Astrocyte (in vitro differentiated cells and primary cell): ENCODE measurements around the gene PECR. TPM values are rescaled to one million over a fixed set of nuclear protein-coding genes. Genes with fewer than 3 reads are reported as not detected.

ENCODE experiments used
- DNase-seq: peaks from one replicate; pipeline ENCODE4 v3.0.0-alpha.2; 2010; ENCODE audit warnings: low read depth
- FAIRE-seq: peaks from 2 replicates; lab custom pipeline; 2011; peaks lifted over from hg19 to GRCh38; lab: Jason Lieb, UNC
- H2AFZ ChIP-seq: 2 replicates; pipeline ENCODE4 v1.6.0; 2012; ENCODE audit warnings: low read depth, low read length, inconsistent platforms
- H3K27ac ChIP-seq: 2 replicates; pipeline ENCODE4 v1.5.1; 2011; ENCODE audit warnings: low read depth, low read length, inconsistent platforms
- H3K27me3 ChIP-seq: 2 replicates; pipeline ENCODE4 v1.6.0; 2011; ENCODE audit warnings: low read length, inconsistent platforms; ENCODE audit not compliant: insufficient read depth
- H3K36me3 ChIP-seq: 2 replicates; pipeline ENCODE4 v1.5.1; 2011; ENCODE audit warnings: low read length, inconsistent platforms; ENCODE audit not compliant: insufficient read depth
- H3K4me1 ChIP-seq: 2 replicates; pipeline ENCODE4 v1.5.1; 2011; ENCODE audit warnings: low read length, inconsistent platforms; ENCODE audit not compliant: insufficient read depth
- H3K4me2 ChIP-seq: 2 replicates; pipeline ENCODE4 v1.6.0; 2012; ENCODE audit warnings: low read length, inconsistent platforms
- H3K4me3 ChIP-seq: 2 replicates; pipeline ENCODE4 v1.5.1; 2011; ENCODE audit warnings: low read depth, mild to moderate bottlenecking, low read length, inconsistent platforms; ENCODE audit not compliant: insufficient read depth
- H3K79me2 ChIP-seq: 2 replicates; pipeline ENCODE4 v1.6.0; 2012; ENCODE audit warnings: mild to moderate bottlenecking, low read length, inconsistent platforms; ENCODE audit not compliant: insufficient read depth
- H3K9ac ChIP-seq: 2 replicates; pipeline ENCODE4 v1.6.0; 2012; ENCODE audit warnings: mild to moderate bottlenecking, low read length, inconsistent platforms
- H3K9me3 ChIP-seq: 2 replicates; pipeline ENCODE4 v1.5.1; 2012; ENCODE audit warnings: low read depth, mild to moderate bottlenecking, low read length, inconsistent platforms; ENCODE audit not compliant: insufficient read depth
- H4K20me1 ChIP-seq: 2 replicates; pipeline ENCODE4 v1.6.0; 2012; ENCODE audit warnings: low read length, inconsistent platforms; ENCODE audit not compliant: insufficient read depth
- H3K27ac Mint-ChIP-seq: one replicate; pipeline ENCODE4 v1.8.0; 2021; ENCODE audit warnings: mild to moderate bottlenecking, mixed read lengths; ENCODE audit not compliant: unreplicated experiment
- H3K27me3 Mint-ChIP-seq: one replicate; pipeline ENCODE4 v1.8.0; 2021; ENCODE audit warnings: low read depth, mixed read lengths; ENCODE audit not compliant: unreplicated experiment
- H3K36me3 Mint-ChIP-seq: one replicate; pipeline ENCODE4 v1.8.0; 2021; ENCODE audit warnings: low read depth, mixed read lengths; ENCODE audit not compliant: unreplicated experiment
- H3K4me1 Mint-ChIP-seq: one replicate; pipeline ENCODE4 v1.8.0; 2021; ENCODE audit warnings: low read depth, mixed read lengths; ENCODE audit not compliant: unreplicated experiment
- H3K4me3 Mint-ChIP-seq: one replicate; pipeline ENCODE4 v1.8.0; 2021; ENCODE audit warnings: mild to moderate bottlenecking, moderate library complexity, mixed read lengths; ENCODE audit not compliant: unreplicated experiment
- H3K9me3 Mint-ChIP-seq: one replicate; pipeline ENCODE4 v1.8.0; 2021; ENCODE audit warnings: mild to moderate bottlenecking, mixed read lengths; ENCODE audit not compliant: unreplicated experiment
- EZH2 ChIP-seq: IDR thresholded peaks from 2 replicates; pipeline ENCODE4 v1.6.1; 2012; ENCODE audit warnings: mild to moderate bottlenecking, low read length, inconsistent platforms; ENCODE audit not compliant: insufficient read depth
- total RNA-seq: library from RNA; stranded (reverse); gene quantifications from 2 replicates; pipeline ENCODE4 v1.2.1, GENCODE V29; 2021
- TF ChIP-seq, protein P1 (sequence below): IDR thresholded peaks from 2 replicates; pipeline ENCODE4 v1.5.1; 2011; ENCODE audit warnings: low read depth, mild to moderate bottlenecking, inconsistent platforms, low read length, moderate library complexity; ENCODE audit not compliant: insufficient read depth

PECR gene
- total RNA-seq, 1 donor from 2014 or later: 17.0 TPM

DNA sequence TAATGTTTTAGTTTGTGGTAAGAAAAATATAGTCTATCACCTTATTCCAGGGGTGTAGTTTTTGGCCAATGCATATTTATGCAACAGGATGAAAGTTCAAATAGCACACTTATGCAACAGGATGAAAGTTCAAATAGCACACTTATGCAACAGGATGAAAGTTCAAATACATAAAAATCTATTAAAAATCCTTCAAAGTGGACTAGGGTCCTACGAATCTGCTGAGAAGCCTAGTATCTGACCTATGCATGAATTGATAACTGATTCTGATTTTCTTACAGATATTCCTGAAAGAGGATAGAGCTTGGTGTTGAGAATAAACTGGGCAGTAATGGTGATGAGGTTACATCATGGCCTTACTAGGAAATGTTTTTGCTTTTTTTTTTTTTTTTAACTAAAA lies 2.8 kb downstream of the PECR start:
- no peaks in the 10 kb centered on the region for H3K36me3 Mint-ChIP-seq
- H3K9me3 ChIP-seq: no peaks in the 10 kb centered on the region
- DNase-seq: no peak
- H3K9me3 Mint-ChIP-seq: no peaks in the 10 kb centered on the region
- no peaks in the 10 kb centered on the region for H3K36me3 ChIP-seq
- H4K20me1 ChIP-seq: no peaks in the 10 kb centered on the region
- FAIRE-seq: no peak
- no peak overlapping the region for H3K4me3 ChIP-seq
- H3K4me2 ChIP-seq: no peak overlapping the region
- peaks cover 25% of the 10 kb centered on the region for H3K4me1 Mint-ChIP-seq
- TF ChIP-seq, protein P1, sequence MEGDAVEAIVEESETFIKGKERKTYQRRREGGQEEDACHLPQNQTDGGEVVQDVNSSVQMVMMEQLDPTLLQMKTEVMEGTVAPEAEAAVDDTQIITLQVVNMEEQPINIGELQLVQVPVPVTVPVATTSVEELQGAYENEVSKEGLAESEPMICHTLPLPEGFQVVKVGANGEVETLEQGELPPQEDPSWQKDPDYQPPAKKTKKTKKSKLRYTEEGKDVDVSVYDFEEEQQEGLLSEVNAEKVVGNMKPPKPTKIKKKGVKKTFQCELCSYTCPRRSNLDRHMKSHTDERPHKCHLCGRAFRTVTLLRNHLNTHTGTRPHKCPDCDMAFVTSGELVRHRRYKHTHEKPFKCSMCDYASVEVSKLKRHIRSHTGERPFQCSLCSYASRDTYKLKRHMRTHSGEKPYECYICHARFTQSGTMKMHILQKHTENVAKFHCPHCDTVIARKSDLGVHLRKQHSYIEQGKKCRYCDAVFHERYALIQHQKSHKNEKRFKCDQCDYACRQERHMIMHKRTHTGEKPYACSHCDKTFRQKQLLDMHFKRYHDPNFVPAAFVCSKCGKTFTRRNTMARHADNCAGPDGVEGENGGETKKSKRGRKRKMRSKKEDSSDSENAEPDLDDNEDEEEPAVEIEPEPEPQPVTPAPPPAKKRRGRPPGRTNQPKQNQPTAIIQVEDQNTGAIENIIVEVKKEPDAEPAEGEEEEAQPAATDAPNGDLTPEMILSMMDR: no peak
- TF ChIP-seq EZH2: no peak
- no peak overlapping the region for H3K9ac ChIP-seq
- peaks cover 21% of the 10 kb centered on the region for H3K4me1 ChIP-seq
- H3K27me3 ChIP-seq: no peaks in the 10 kb centered on the region
- no peak overlapping the region for H3K27ac ChIP-seq
- H3K79me2 ChIP-seq: no peaks in the 10 kb centered on the region
- no peak overlapping the region for H3K27ac Mint-ChIP-seq
- H3K4me3 Mint-ChIP-seq: no peak overlapping the region
- H2AFZ ChIP-seq: no peak overlapping the region
- no peaks in the 10 kb centered on the region for H3K27me3 Mint-ChIP-seq

DNA sequence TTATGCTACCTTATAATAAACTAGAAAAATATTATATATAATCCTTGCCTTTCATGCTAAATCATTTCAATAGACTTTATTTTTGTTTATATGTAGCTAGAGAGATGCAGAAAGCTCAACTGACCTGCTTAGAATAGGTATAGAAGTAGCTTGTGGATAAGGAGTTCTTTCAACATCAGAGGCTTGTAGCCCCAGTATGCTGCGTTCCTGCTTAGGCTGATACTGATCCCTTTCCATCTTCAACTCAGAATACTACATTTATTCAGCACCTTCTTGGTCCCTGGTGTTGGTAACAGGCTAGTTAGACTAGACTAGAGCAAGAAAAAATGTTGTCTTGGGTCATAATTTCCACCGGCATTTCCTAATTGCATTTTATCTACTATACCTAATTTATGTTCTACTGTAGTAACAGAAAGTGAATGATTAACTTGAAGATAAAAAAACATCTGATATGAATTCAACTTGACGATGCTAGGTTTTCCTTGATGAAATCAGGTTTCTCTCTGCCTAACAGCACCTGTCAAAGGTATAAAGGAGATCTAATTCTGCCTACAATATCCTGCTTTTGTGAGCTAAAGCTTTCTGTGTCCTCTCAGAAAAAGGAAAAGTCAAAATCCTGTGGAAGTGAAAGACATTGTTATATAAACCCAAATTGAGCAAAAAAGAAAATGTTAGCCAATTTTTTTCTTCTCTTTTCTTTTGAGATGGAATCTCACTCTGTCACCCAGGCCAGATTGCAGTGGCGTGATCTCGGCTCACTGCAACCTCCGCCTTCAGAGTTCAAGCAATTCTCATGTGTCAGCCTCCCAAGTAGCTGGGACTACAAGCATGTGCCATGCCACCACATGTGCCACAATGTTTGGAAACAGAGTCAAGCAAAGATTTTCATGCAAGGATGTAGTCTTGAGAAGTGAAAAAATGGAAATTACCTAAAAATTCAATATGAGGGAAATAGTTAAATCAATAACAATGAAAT lies 5.8 kb downstream of the PECR start:
- no peaks in the 10 kb centered on the region for H4K20me1 ChIP-seq
- Mint-ChIP-seq H3K4me3 (no peak overlapping the region), H3K27me3 (no peaks in the 10 kb centered on the region), H3K36me3 (no peaks in the 10 kb centered on the region), H3K4me1 (peaks cover 5% of the 10 kb centered on the region), H3K9me3 (no peaks in the 10 kb centered on the region), H3K27ac (no peak overlapping the region)
- no peaks in the 10 kb centered on the region for H3K4me1 ChIP-seq
- no peak overlapping the region for H2AFZ ChIP-seq
- H3K9ac ChIP-seq: no peak overlapping the region
- no peak for FAIRE-seq
- H3K9me3 ChIP-seq: no peaks in the 10 kb centered on the region
- no peaks in the 10 kb centered on the region for H3K79me2 ChIP-seq
- TF ChIP-seq, protein P1: no peak
- no peak for TF ChIP-seq EZH2
- H3K27me3 ChIP-seq: no peaks in the 10 kb centered on the region
- no peak overlapping the region for H3K4me2 ChIP-seq
- H3K27ac ChIP-seq: no peak overlapping the region
- DNase-seq: no peak
- no peaks in the 10 kb centered on the region for H3K36me3 ChIP-seq
- H3K4me3 ChIP-seq: no peak overlapping the region

DNA sequence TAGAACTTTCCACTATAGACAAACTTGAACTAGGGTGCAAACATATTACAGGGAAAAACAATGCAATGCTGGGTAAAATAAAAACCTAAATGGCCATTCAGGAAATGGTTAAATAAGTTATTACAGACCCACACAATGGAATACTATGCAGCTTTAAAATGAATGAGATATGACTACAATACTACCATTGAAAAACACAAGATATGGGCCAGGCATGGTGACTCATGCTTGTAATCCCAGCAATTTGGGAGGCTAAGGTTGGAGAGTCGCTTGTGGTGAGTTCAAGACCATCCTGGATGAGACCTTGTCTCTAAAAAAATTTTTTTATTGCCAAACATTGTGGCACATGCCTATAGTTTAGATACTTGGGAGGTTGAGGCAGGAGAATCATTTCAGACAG lies 6.8 kb downstream of the PECR start:
- H3K9me3 Mint-ChIP-seq: no peaks in the 10 kb centered on the region
- TF ChIP-seq, protein P1: no peak
- no peak for TF ChIP-seq EZH2
- FAIRE-seq (no peak), DNase-seq (no peak)
- no peak overlapping the region for H3K4me3 Mint-ChIP-seq
- H3K27me3 Mint-ChIP-seq: no peaks in the 10 kb centered on the region
- H3K4me2 ChIP-seq: no peak overlapping the region
- H2AFZ ChIP-seq: no peak overlapping the region
- H3K9ac ChIP-seq: no peak overlapping the region
- no peaks in the 10 kb centered on the region for H3K4me1 ChIP-seq
- H3K27ac ChIP-seq: no peak overlapping the region
- no peaks in the 10 kb centered on the region for H4K20me1 ChIP-seq
- no peaks in the 10 kb centered on the region for H3K27me3 ChIP-seq
- no peaks in the 10 kb centered on the region for H3K36me3 ChIP-seq
- H3K4me3 ChIP-seq: no peak overlapping the region
- no peaks in the 10 kb centered on the region for H3K4me1 Mint-ChIP-seq
- H3K27ac Mint-ChIP-seq: no peak overlapping the region
- H3K9me3 ChIP-seq: no peaks in the 10 kb centered on the region
- H3K36me3 Mint-ChIP-seq: no peaks in the 10 kb centered on the region
- no peaks in the 10 kb centered on the region for H3K79me2 ChIP-seq
